Hepatocyte (in vitro differentiated cells): ENCODE measurements around the gene TSPAN9. TPM values are rescaled to one million over a fixed set of nuclear protein-coding genes. Genes with fewer than 3 reads are reported as not detected.

Experiments
- DNase-seq: peaks from one replicate; pipeline ENCODE4 v3.0.0-alpha.2; 2016; ENCODE audit warnings: low spot score
- H2AFZ ChIP-seq: fragments of 200-600 bp; sonication (generic); 2 replicates; pipeline ENCODE4 v1.6.0; 2016; ENCODE audit warnings: antibody characterized with exemption, mild to moderate bottlenecking
- H3K27ac ChIP-seq: fragments of 200-600 bp; sonication (generic); 2 replicates; pipeline ENCODE4 v1.5.1; 2016; ENCODE audit warnings: mild to moderate bottlenecking
- H3K27me3 ChIP-seq: fragments of 200-600 bp; sonication (generic); 2 replicates; pipeline ENCODE4 v1.6.1; 2016
- H3K36me3 ChIP-seq: fragments of 200-600 bp; sonication (generic); replicated peaks from 2 replicates; pipeline ENCODE4 v1.5.1; 2016; ENCODE audit warnings: low read depth; ENCODE audit not compliant: insufficient read depth
- H3K4me1 ChIP-seq: fragments of 200-600 bp; sonication (generic); 2 replicates; pipeline ENCODE4 v1.5.1; 2016; ENCODE audit warnings: mild to moderate bottlenecking, moderate library complexity; ENCODE audit not compliant: insufficient read depth
- H3K4me2 ChIP-seq: fragments of 200-600 bp; sonication (generic); 2 replicates; pipeline ENCODE4 v1.6.0; 2016
- H3K4me3 ChIP-seq: fragments of 200-600 bp; sonication (generic); 2 replicates; pipeline ENCODE4 v1.5.1; 2016; ENCODE audit warnings: mild to moderate bottlenecking
- H3K79me2 ChIP-seq: fragments of 200-600 bp; sonication (generic); 2 replicates; pipeline ENCODE4 v1.6.0; 2017; ENCODE audit warnings: mild to moderate bottlenecking
- H3K9me2 ChIP-seq: fragments of 200-600 bp; sonication (generic); replicated peaks from 2 replicates; pipeline ENCODE4 v1.6.0; 2017; ENCODE audit warnings: mild to moderate bottlenecking; ENCODE audit not compliant: insufficient read depth
- H3K9me3 ChIP-seq: fragments of 200-600 bp; sonication (generic); 2 replicates; pipeline ENCODE4 v1.5.1; 2016; ENCODE audit warnings: low read depth, mild to moderate bottlenecking
- H4K20me1 ChIP-seq: fragments of 200-600 bp; sonication (generic); 2 replicates; pipeline ENCODE4 v1.6.0; 2016; ENCODE audit warnings: mild to moderate bottlenecking; ENCODE audit not compliant: insufficient read depth, poor library complexity, severe bottlenecking
- CTCF ChIP-seq: fragments of 200-600 bp; sonication (generic); IDR thresholded peaks from 2 replicates; pipeline ENCODE4 v1.5.1; 2016; ENCODE audit warnings: antibody characterized with exemption, mild to moderate bottlenecking; ENCODE audit not compliant: poor library complexity
- EZH2 ChIP-seq: fragments of 200-600 bp; sonication (generic); IDR thresholded peaks from 2 replicates; pipeline ENCODE4 v1.6.1; 2016; ENCODE audit warnings: antibody characterized with exemption, mild to moderate bottlenecking, borderline replicate concordance
- EZH2phosphoT487 ChIP-seq: fragments of 200-600 bp; sonication (generic); IDR thresholded peaks from one replicate; pipeline ENCODE4 v1.6.1; 2018; ENCODE audit warnings: antibody characterized with exemption, mild to moderate bottlenecking, low read depth, moderate library complexity; ENCODE audit not compliant: unreplicated experiment, severe bottlenecking
- WGBS: methylation state at CpG from one replicate; pipeline ENCODE4 v1.1.6; 2016; ENCODE audit warnings: low lambda C conversion rate; ENCODE audit errors: missing lambda C conversion rate; 5-methylcytosine and 5-hydroxymethylcytosine counted together
- polyA plus RNA-seq: library from polyadenylated mRNA; unstranded; fragments of >200 nt; fragmentation: Nextera tagmentation; extraction: Ambion mirVana; gene quantifications from 2 replicates; pipeline ENCODE4 v1.2.1, GENCODE V29; 2016
- total RNA-seq: library from RNA; depleted of rRNA; stranded (reverse); fragments of >200 nt; gene quantifications from 2 replicates; pipeline ENCODE4 v1.2.3, GENCODE V29; 2014

Gene TSPAN9
- total and polyA plus RNA-seq, 2 experiments from 2014 or later = 16.6 to 38.6 TPM

GRCh38 chr12:3219233-3219632 lies 142.1 kb downstream of the TSPAN9 start:
- no peaks in the 10 kb centered on the region for H3K9me3 ChIP-seq
- 80% methylated on average over 8 of the region's 8 CpGs for WGBS
- no peak for TF ChIP-seq EZH2phosphoT487
- no peak for TF ChIP-seq CTCF
- TF ChIP-seq EZH2 = no peak
- no peak overlapping the region for H2AFZ ChIP-seq
- no peaks in the 10 kb centered on the region for H3K79me2 ChIP-seq
- no peak overlapping the region for H3K4me3 ChIP-seq
- H3K4me2 ChIP-seq = no peak overlapping the region
- H3K4me1 ChIP-seq = peaks cover 7% of the 10 kb centered on the region
- H3K27ac ChIP-seq = peak overlapping the region; percentile 23
- H3K36me3 ChIP-seq = no peaks in the 10 kb centered on the region
- peaks cover 9% of the 10 kb centered on the region for H4K20me1 ChIP-seq
- no peaks in the 10 kb centered on the region for H3K27me3 ChIP-seq
- H3K9me2 ChIP-seq = no peaks in the 10 kb centered on the region
- DNase-seq = no peak

GRCh38 chr12:3220382-3221321 lies 143.5 kb downstream of the TSPAN9 start:
- no peak overlapping the region for H3K27ac ChIP-seq

GRCh38 chr12:3222306-3222705 lies 145.1 kb downstream of the TSPAN9 start:
- Histone ChIP-seq H3K27me3 (no peaks in the 10 kb centered on the region), H2AFZ (no peak overlapping the region), H3K4me3 (no peak overlapping the region), H3K9me3 (no peaks in the 10 kb centered on the region), H3K79me2 (no peaks in the 10 kb centered on the region), H3K36me3 (no peaks in the 10 kb centered on the region), H3K4me2 (no peak overlapping the region), H4K20me1 (peaks cover 9% of the 10 kb centered on the region), H3K9me2 (no peaks in the 10 kb centered on the region), H3K4me1 (peaks cover 7% of the 10 kb centered on the region), H3K27ac (no peak overlapping the region)
- TF ChIP-seq EZH2phosphoT487 = no peak
- no peak for TF ChIP-seq EZH2
- TF ChIP-seq CTCF = no peak
- WGBS = over 99% methylated on average over 6 of the region's 6 CpGs
- DNase-seq = no peak

More at GRCh38 chr12:3220382-3221321, 143.5 kb downstream of the TSPAN9 start:
- no peaks in the 10 kb centered on the region for H3K9me3 ChIP-seq
- no peaks in the 10 kb centered on the region for H3K36me3 ChIP-seq
- no peak overlapping the region for H3K4me2 ChIP-seq
- H3K9me2 ChIP-seq = no peaks in the 10 kb centered on the region
- DNase-seq = no peak
- peaks cover 9% of the 10 kb centered on the region for H4K20me1 ChIP-seq
- 91% methylated on average over 21 of the region's 21 CpGs for WGBS
- no peaks in the 10 kb centered on the region for H3K27me3 ChIP-seq
- TF ChIP-seq EZH2 (no peak), CTCF (no peak), EZH2phosphoT487 (no peak)
- H2AFZ ChIP-seq = no peak overlapping the region
- no peaks in the 10 kb centered on the region for H3K79me2 ChIP-seq
- peaks cover 7% of the 10 kb centered on the region for H3K4me1 ChIP-seq
- no peak overlapping the region for H3K4me3 ChIP-seq
